Measurements from ENCODE around the gene CFAP70.

CFAP70 gene

DNA sequence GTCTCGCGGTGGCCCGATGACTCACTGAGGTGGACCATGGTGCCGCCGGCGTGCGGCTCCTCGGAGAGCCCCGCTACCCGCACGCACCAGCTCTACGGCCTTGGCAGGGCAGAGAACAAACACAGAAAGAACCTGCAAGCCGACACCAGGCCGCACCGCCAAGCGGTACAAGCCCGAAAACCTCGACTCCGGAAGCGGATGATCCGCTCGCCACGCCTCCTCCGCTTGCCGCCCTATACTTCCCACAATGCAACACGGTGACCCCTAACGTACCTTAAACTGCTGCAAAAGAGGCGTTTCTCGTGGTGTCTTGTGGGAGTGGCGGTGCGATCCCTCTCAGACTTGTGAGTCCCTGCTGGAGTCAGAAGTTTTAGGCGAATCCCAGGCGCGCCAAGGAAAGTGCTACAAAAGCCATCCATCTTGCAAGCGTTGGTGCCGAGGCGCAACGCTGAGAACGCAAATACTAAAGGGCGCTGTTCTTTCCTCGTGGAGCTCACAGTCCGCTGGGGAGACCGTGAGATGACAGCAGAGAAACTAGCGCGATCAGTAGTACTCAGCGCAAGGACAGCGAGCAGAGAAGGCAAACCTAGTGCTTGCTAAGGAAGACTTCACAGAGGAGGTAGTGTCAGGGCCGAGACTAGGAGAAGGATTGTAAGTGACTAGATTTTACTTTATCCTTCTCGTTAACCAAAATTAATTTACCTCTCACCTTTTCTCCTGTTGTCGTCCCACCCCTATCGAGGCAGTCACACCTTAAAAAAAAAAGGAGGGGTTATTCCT, 106.0 kb downstream of the CFAP70 start, which contains the start of gene MRPS16:
MRPS16 (minus strand) TSS at position 200 of the 780 bp plus-strand sequence; CDS start at position 38, 162 bp downstream.
- peak; percentile 81 for DNase-seq (ENCODE audit: low read depth)

DNA sequence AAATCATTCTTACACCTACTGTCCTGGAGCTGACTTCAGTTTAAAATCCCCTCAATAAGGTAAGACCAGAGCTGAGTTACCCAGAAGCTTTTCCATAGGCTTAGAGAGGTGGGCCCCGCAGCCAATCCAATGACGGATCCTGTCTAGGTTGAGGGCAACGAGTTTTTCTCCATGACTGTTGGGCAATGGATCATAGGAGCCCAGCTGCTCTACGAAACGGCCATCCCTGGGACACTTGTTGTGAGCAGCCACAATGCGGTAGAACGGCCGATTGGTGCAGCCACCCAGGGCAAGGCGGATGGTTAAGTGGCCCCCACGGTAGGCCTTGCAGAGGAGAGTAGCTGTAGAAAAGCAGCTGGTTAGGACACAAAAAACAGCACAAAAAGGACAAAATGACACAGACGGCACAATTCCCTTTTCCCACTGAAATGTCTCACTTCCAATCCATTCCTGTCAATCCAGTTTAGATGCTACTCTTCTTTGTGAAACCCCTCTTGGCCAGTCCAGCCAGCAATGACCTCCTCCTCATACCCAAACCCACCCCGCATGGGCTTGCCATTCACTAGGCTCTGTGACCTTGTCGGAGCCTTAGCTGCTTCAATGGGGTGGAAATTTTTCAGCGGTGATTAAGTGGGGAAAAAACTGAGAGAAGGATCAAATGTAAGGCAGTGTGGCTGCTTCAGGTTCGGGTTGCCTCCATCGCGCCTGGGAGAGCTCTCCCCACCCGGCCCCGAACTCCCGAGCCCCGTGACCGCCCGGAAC, 106.8 kb downstream of the CFAP70 start:
- DNase-seq (ENCODE audit: low read depth), result no peak

DNA sequence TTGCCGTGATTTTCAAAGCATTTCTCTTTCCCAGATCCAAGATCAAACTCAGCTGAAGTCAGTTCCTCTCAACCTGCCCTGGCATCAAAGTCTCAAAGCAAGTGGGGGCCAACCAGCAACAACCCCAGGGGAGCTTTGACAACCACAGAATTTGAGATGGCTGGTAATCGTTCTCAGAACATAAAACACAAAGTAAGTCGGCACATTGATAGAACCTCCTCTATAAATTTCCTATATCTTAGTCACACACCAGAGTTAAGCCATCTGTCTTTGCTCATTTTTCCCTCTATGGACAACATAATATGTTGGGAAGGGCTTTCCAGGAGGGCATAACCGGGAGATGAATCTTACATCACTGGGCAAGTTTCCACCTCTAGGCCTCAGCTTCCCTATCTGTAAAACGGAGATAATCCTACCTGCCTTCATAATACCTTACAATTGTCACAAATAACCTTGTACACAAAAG, 110.4 kb downstream of the CFAP70 start:
- no peak for DNase-seq (ENCODE audit: low read depth)

DNA sequence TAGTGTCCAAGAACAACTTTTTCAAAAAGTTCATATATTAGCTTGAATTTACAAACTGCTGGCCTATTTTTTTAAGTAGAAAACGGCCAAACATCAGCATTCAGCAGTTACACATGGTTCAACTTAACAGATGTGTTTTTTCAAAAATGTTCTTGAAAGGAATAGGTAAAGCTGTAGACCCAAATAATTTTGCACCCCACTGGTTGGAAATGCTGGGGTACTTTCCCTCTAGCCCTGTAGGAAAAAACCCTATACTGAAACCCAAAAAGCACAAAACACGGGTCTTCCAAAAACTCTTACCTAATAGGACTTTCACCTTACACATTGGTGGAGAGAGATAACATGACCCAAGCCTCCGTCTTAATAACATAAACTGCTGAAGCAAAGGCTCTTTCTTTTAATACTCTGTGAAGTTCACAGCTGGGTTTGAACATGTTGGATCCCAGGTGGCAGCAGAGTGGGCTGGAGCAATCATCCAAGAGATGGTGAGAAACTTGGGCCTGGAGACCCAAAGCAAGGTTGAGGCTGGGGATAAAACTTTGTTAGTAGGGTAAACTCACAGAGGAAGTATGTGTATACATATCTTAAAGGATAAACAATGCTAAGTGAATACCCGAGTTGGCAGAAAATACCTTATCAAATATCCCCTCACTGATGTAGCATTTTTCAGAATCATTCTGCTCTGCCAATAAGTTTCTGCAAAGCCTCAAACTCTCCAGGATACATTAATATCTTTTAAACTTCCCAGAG, 111.0 kb downstream of the CFAP70 start:
- no peak for DNase-seq (ENCODE audit: low read depth)

DNA sequence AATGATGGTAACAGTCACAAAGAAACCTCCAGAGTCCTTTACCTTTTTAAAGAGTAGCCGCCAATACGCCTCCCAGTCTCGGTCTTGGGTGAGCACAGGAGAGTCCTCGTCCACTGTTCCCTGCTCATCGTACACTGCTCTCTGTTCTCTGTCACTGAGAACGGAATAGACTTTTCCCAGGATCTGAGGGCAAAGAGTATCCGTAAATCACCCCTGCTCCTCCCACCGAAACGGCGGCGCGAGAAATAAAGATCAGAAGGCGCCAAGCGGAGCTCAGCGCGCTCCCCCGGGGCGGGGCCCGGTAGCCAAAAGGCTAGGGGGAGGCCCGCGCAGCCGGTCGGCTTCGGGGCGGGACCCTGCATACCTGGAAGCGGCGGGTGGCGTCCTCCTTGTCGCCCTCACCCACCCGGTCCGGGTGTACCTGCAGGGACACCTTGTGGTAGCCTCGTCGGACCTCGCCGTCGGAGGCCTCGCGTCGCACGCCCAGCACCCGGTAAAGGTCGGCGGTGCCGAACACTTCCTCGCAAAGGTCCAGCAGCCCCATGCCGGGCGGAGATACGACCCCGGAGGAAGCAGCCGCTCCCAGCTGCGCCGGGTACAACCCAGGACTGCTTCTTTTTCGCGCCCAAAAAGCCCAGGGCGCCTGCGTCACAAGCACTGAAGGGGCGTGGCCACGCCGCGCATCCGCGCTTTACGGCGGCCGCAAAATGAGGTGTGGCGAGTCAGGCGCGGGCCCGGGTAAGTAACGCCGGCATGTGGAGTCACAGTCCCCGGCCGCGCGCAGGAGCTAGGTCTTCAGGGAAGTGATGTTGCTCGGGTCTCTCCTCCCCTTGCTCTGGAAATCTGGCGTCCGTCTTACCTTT, 111.8 kb downstream of the CFAP70 start, which contains the start of gene DNAJC9:
DNAJC9 (minus strand) TSS at position 610 of the 863 bp plus-strand sequence; CDS start at position 544, 66 bp downstream.
- DNase-seq (ENCODE audit: low read depth), result peak; percentile 97

DNA sequence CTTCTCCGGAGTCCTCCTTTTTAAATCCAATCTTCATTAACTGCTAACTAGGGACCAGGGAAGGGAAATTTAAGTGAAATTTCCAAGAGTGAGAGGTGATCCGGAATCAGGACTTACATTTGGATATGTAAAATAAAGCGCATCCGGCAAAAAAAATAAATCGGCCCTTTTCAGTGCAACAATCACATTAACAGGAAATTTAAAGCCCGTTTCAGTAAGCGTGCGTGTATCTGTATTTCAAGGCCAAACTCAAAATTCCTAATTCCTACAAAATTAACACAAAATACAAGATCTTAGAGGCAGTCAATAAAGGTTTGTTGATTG, 112.4 kb downstream of the CFAP70 start:
- DNase-seq (ENCODE audit: low read depth), result no peak

DNA sequence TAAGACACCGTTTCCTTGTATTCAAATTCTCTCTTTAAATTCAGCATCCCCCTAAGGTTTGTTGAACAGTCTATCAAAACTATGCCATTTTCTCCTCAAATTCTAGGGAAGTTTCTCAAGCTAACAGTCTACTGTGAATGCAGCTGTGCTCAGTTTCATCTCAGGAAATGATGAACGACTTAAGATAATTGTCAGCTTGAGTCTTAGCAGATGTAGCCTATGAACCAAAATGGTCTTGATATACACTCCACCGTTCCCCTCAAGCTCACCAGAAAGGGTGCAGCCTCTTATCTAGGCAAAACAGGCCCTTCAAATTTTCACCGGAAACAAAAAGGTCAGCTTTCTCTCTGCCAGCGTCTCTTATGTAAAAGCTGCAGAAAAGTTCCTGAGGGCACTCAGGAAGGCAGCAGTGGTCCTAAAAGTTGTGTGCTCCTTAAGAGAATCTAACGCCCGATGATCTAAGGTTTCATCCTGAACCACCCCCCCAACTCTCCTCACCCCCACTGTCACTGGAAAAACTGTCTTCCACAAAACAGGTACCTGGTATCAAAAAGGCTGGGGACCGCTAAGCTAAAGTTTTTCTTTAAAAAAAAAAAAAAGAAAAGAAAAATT, 113.7 kb downstream of the CFAP70 start:
- no peak for DNase-seq (ENCODE audit: low read depth)

DNA sequence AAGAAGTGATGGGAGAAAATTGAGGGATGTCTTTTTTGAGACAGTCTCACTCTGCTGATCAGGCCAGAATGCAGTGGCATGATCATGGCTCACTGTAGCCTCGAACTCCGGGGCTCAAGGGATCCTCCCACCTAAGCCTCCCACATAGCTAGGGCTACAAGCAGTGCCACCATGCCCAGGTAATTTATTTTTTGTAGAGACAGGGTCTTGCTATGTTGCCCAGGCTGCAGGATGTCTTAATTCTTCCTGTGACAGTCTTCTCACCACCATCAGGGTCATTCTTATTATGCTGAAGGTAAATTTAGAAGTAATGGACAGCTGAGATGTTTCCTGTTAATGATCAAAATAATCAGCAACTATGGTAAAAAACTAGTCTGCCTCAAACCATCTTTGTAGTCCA, 118.8 kb downstream of the CFAP70 start:
- DNase-seq (ENCODE audit: low read depth), result no peak

DNA sequence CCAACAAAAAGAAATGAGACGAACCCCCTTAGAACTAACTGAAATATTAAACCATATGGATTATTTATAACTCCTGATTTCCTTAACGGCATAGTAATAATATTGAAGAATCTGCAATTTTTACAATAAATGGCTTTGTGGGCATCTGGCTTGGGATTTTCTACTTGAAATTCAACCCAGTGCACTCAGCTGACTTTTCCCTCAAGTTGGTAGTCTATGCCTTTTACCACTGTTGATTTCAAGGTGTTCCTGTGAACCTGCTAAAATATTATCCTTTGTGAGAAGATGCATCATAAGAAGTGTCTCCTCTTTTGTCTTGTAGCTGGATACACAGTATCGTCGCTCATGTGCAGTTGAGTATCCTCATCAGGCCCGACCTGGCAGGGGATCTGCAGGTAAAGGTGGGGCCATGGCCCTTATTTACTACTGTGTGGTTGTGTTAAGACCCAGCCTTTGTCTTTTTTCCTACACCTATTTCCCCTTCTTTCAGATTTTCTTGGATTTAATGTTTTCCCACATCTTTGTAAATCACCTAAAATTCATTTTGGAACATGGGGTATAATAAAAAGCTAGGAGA, 119.6 kb downstream of the CFAP70 start:
- no peak for DNase-seq (ENCODE audit: low read depth)

DNA sequence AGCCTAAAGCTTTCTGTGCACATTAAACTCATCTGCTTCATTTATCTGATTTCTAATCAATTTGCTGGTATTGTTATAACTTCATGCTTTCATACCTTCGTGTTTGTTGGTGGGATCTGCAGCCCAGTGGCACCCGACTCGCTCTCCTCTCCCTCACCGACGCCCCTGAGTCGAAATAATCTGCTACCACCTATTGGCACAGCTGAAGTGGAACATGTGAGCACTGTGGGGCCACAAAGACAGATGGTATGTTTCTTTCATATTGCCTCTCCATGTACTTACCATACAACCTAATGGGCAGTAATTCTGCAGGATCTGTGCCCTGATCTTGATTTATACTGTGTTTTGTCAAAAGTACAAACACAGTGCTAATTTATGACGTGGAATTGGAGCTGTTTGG, 124.0 kb downstream of the CFAP70 start:
- no peak for DNase-seq (ENCODE audit: low read depth)

DNA sequence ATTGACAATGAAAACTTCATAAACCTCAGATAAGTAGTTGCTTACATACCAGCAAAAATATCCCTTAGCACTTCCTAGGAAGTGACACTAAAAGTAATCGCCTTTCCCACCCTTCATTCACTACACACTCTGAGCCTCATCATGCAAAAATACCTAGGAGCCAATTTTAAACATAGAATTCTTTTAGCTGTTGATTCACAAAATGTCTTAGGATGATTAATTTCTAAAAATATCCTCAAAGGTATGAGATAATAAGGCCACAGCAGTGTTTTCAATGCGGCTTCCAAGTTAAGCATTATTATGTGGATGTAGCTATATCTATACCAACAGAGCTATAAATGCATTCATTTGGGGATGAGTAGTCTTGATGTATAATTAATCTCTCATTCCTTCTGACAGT, 124.8 kb downstream of the CFAP70 start:
- no peak for DNase-seq (ENCODE audit: low read depth)

DNA sequence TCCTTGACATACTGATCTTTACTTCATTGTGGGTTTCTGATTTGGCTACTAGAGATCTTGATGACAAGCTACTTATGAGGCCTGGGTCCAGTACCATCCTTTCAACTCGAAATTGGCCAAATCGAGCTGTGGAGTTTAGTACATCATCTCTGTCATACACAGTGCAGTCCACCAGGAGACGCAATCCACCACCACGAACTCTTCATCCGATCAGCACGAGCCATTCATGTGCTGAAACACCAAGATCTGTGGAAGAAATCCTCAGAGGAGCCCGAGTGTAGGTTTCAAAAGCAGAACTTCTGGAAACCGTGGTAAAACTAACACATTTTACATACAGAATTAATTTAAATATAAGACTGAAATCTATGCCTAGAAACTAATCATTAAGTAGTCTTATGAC, 125.8 kb downstream of the CFAP70 start:
- no peak for DNase-seq (ENCODE audit: low read depth)

DNA sequence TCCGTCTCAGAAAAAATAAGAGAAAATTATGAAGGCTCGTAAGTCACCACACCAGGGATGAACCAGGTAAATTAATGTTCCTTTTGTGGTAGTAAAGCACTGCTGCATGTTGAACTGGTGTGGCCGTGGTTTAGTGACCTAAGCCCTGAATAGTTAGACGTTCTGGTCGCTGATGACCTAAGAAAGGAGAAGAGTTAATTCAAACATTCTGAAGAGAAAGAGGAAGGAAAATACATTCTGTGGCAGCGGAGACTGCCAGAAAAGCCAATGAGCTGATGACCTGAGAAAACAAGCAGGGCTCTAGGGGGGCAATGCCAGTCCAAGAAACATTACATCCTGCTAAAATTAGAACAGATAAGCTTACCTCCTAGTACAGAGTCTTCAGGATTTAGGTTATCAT, 129.1 kb downstream of the CFAP70 start:
- no peak for DNase-seq (ENCODE audit: low read depth)

DNA sequence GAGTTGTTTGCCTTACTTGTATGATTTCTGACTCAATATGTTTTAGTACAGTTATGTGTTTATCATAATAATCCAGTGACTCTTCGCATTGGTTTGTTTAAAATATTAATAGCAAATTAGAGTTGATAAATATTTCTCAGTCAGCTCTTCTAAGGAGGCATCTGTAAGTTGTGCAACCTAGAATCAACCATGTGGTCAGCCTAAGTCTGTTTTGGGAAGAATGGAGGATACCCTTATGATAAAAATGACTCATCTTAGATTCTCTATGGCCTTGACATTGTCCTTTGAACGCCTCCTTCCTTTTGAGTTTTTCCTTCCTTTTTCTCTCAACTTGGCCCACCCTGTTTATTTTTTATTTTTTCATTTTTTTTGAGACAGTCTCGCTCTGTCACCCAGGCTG, 130.4 kb downstream of the CFAP70 start:
- DNase-seq (ENCODE audit: low read depth), result no peak

DNA sequence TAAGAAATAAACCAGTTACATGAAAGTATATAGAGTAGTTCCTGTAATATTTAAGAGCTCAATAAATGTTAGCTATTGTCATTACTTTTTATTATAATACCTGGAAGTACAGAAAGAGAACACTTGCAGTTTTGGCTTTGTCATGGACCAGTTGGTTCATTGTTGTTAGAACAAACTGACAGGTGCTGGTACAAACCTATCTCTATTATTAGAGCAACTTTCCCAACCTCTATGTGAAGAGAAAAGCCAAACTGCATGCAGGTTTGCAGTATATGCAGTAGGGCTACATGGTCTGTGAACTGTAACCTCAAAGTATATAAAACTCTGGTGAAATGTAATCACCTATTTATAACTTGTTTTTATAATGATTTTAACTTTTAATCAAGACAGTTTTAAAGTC, 132.0 kb downstream of the CFAP70 start:
- no peak for DNase-seq (ENCODE audit: low read depth)

DNA sequence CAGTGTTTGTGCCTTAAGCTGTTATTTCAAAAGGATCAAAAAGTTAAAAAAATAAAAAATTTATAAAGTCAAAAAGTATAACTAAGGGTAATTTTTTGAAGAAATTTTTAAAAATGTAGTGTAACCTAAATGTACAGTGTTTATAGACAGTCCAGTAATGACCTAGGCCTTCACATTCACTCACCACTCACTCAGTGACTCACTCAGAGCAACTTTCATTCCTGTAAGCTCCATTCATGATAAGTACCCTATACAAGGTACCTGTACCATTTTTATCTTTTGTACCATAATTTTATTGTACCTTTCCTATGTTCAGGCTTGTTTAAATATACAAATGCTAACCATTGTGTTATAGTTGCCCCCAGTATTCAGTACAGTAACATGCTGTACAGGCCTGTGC, 133.1 kb downstream of the CFAP70 start:
- DNase-seq (ENCODE audit: low read depth), result no peak

DNA sequence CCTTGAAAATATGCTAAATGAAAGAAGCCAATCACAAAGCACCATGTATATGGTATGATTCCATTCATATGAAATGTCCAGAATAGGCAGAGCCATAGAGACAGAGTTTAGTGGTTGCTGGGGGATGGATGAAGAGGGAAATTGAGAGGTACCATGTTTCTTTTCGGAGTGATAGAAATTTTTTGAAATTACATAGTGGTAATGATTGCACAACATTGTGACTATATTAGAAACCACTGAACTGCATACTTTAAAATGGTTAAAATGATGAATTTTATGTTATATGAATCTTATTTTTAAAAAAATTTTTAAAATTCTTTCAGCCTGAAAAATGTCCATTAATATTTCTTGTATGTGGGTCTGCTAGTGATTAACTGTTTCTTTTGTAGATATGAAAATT, 137.7 kb downstream of the CFAP70 start:
- DNase-seq (ENCODE audit: low read depth), result no peak

DNA sequence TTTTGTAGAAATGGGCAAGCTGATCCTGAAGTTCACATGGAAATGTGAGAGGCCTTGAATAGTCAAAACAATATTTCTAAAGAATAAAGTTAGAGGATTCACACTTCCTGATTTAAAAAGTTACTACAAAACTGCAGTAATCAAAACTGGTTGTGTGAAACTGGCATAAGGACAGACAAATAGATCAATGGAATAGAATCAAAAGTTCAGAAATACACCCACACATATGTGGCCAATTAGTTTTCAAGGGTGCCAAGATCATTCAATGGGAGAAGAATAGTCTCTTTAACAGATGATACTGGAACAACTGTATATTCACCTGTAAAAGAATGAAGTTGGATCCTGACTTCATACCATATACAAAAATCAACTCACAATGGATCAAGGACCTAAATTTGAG, 139.3 kb downstream of the CFAP70 start:
- no peak for DNase-seq (ENCODE audit: low read depth)

DNA sequence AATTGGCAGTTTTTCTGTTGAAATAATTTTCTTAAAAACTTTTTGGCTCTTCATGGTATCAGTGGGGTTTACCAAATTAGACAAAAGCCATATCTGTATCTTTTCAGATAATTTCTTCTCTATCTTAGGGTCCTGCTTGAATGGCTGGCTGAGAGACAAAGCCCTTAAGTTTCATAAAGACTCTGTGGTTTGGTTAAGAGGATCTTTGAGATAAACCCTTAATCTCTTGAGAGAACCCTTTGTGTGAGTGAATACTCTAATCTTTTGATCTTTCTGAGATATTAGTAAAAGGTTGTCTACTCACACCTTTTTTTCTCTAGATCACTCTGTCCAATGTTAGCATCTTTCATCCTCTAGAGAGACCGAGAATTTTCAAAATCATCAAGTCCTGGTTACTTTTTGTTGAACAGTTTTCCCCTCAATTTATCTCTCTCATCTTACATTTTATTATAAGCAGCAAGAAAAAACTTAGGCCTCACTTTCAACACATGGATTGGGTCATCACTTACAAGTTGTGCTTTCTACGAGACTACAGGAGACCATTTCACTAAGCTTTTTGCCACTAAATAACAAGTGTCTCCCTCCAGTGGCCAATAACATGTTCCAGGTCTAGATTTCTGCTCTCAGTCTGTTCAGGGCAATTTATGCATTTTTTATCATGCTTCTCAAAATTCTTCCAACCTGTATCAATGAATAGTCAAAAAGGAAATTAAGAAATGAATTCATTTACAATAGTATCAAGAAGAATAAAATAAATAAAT, 140.1 kb downstream of the CFAP70 start:
- DNase-seq (ENCODE audit: low read depth), result no peak

DNA sequence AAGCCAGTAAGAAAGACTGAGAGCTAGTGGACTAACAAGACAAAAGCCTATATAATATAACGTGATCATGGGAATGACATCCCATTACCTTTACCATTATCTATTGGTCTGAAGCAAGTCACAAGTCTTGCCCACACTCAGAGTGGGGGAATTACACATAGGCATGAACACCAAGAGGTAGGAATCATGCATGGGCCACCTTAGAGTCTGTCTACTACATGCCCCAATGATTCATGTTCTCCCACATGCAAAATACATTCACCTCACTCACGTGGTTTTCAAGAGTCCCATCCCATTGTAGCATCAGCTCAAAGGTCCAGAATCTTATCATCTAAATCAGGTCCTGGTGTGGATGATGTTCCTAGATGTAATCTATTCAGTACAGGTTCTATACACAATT, 141.0 kb downstream of the CFAP70 start:
- no peak for DNase-seq (ENCODE audit: low read depth)

Data from stimulated activated CD8-positive, alpha-beta memory T cell treated with anti-CD3 and anti-CD28 coated beads, Interleukin-15, amount 100 ng/mL, for 1 hour (primary cell).